Stimulated activated CD8-positive, alpha-beta memory T cell treated with anti-CD3 and anti-CD28 coated beads, Interleukin-4, amount 100 ng/mL, for 48 hours (primary cell): ENCODE measurements around the gene CFAP97D2.
A peak's percentile ranks its signal among the peaks of the same experiment; 100 is the strongest.

Source experiments
- DNase-seq: peaks from one replicate; pipeline ENCODE4 v3.0.0-alpha.2; 2020

Gene CFAP97D2

DNA sequence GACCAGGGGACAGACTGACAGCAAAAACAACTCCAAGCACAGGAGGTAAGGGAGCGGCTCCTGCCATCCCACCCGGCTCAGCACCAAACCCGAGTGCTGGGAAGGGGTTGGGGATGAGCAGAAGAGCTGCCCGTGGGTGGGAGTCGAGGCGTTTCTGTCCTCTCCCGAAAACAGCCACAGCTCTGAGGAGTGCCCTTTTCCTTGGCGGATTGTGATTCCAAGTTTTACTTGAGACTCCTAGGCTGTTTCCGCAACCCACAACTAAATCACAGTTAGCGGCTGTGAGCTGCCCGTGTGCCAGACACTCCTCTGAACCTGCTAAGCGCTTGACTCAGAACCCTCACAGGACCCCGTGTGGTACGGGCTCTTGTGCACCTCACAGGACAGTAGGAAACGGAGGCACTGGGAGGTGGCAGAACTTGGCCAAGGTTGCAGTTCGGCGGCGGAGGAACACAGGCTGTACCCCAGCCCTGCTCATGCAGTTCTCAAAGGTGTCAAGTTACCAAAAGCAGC lies 21.4 kb downstream of the CFAP97D2 start:
- DNase-seq, result no peak

DNA sequence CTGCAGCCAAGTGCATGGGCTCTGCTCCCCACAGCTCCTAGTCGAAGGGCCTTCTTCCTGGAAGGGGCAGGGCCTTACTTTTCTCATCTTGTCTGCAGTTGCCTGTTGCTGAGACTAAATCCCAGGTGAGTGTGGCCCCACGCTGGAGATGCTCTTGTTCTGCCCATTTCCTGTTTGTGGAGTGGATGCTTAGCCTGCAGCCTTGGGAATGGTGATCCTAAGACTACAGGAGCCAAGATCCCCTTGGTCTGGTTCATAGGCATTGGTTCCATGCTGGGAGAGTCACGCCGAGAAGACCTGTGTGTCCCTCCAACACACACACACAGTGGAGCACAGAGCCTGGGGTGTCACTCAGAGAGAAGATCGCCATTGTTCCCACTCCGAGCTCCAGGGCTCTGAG lies 23.5 kb downstream of the CFAP97D2 start:
- DNase-seq, result no peak

DNA sequence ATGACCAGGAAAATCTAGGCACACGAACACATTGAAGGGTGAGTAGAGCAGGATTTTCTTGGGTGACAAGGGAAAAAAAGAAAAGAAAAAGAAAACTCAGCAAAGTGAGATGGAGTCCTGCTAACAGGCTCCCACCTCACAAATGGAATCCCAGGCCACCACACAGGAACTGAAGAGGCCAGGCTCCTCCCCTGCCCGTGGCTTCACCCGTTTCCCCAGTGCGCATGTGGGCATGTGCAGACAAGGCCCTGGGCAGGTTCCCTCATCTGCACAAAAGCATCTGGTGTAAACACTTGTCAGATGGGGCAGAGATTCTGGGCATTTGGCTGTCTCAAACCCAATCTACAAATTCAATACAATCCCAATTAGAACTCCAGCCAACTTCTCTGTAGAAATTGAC lies 24.5 kb downstream of the CFAP97D2 start:
- peak; percentile 46 for DNase-seq

DNA sequence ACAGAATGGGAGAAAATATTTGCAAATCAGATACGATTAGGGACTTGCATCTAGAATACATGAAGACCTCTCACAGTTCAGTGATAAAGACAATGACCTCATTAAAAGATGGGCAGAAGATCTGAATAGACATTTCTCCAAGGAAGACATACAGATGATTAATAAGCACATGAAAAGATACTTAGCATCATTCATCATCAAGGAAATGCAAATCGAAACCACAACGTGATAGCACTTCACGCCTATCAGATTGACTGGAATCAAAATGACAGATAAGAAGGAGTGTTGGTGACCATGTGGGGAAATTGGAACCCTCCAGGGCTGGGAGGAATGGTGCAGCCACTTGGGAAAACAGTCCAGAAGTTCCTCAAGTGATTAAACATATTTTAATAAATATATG lies 25.8 kb downstream of the CFAP97D2 start:
- no peak for DNase-seq

DNA sequence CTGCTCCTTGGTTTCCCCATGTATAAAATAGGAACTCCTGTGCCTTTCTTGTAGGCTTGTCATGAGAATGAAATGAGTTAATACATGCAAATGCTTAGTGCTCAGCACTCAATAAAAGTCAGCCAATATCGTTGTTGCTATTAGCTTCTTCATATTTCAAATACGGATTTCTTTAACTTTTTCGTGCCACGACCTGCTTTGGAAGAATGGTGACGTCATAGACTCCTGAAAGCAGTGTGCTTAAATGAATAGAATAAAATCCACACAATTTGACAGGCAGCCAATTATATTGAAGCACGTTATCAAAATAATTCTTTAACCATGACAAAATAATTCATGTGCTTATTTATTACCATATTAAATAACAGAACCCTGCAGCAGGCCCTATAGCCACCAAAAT lies 29.1 kb downstream of the CFAP97D2 start:
- DNase-seq, result no peak

DNA sequence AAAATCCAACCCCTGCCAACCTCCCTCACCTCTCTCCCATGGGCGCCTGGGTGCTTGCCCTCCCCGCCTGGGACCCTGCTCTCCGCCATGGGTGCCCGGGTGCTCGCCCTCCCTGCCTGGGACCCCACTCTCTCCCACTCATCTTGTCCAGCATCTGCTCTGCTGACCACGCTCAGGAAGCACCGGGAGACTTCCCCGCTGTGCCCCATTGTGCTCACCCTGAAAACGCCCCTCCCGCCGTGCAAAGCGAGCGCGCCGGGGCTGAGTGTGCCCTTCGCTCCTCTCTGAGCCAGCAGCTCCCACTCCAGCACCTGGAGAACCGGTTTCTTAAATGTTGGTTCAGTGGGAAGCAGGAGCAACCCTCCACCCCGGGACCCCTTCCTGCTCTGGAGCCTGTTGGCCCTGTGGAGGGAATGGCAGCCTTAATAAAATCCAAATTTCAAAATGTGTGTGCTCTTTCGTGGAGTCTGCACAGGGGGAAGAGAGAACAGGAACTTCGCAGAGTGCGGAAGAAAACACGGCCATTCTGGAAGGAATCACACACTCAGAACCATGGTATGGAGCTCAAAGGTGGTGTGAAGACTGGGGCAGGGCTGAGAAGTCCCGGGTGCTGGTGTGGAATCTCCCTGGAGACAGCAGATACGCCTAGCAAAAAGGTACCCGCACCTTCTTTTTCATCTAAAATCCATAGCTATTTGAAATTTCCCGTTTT lies 32.5 kb downstream of the CFAP97D2 start:
- DNase-seq, result no peak

DNA sequence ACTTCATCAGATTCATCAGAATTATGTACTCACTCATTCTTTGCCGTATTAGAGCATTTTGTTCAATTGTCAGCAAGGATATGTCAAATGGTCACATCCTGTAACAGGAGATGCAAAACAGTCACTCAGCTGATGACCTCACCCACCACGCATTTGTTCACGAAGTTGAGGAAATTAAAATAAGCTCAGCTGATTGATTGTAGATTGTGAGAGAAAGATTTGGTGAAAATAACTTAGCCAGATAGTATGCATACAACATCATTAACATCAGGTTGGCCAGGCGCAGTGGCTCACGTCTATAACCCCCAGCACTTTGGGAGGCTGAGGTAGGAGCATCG lies 33.1 kb downstream of the CFAP97D2 start:
- DNase-seq, result no peak

DNA sequence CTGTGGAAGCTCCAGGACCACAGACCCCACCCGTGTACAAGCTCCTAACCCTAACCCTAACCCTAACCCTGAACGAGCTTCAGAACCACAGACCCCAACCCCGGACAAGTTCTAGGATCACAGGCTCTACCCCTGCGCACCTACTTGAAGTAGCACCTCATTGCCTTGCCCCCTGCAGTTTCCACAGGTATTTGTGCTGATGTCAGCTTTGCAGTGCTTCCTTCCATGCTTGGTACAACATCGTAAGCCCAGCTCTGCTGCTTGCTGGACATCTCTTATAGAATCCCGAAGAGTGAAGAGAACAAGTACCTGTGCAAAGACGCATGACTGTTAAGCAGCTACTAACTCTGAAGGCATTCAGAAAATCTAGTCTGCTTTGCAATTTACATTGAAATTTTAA lies 34.9 kb downstream of the CFAP97D2 start:
- DNase-seq, result no peak

DNA sequence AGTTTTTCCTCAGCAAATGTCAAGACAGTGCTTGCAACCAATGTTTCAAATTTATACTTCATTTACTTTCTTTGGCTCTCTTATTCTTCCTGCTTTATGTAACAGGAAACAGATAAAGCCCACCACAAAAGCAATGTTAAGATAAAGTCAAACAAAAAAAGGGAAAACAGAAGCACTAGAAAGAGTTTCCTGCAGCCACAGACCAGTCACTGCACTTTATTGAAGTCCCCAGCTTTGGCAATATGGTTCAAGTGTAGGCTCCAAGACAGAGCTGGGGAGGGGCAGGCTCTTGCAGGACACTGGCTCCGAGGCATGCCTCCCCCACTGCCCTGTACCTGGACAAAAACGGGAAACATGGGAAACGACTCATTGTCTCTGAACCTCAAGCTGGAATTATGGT lies 40.3 kb downstream of the CFAP97D2 start:
- DNase-seq, result no peak

DNA sequence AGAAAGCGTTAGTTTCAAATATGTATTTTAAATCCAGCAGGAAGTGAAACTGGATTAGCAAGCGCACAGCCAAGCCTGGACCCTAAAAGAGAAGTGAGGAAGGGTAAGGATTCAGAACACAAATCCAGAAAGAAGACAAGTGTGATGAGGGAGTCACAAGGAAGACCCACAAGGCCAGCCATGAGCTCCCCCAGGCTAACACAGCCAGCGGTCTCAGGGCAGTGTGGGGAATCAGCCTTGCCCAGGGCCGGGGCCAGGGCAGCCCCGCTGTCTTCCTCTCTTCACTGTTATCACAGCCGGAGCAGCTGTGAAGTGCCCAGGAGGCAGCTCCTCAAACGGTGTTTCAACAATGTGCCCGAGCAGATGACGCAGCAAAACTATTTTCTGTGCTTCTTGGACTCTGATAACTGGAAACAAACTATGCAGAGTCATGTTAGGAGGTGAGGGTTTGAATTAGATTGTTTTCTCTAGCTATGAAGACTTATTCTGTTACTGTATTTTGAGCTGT lies 43.5 kb downstream of the CFAP97D2 start:
- no peak for DNase-seq

DNA sequence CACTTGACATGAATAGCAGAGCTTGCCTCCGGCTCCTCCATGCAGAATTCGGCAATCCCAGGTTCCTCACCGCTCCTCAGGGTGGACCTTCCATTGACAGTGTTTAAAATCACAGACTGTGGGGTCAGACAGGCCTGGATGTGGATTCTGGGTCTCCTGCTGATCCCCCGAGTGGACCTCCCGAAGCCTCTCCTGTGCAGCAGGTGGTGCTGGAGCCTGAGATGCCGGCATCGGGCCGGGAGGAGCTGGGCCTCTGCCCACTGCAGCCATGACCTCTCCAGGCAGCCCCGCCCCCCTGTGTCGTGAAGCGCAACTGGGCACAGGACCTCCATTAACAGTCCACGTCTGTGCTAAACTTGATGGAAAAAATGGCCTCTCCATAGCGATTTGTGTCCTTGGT lies 45.1 kb downstream of the CFAP97D2 start:
- no peak for DNase-seq

DNA sequence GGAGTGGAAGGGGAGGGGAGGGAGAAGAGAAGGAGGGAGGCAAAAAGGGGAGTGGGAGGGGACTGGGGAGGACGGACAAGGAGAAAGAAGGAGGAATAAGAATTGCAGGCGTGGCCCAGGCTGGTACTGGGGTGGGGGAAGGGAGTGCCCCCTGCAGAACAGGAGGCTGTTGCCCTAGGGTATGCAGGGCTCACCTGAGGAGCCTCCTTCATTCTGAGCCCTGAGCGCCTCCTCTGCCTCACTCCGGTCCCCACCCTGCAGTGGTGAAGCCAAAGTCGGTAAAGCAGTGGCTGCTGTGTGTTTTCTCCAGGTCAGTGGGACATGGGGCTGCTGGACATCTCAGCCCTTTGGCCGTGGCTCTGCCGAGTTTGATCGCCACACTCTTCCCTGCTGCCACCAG lies 46.6 kb downstream of the CFAP97D2 start:
- no peak for DNase-seq

DNA sequence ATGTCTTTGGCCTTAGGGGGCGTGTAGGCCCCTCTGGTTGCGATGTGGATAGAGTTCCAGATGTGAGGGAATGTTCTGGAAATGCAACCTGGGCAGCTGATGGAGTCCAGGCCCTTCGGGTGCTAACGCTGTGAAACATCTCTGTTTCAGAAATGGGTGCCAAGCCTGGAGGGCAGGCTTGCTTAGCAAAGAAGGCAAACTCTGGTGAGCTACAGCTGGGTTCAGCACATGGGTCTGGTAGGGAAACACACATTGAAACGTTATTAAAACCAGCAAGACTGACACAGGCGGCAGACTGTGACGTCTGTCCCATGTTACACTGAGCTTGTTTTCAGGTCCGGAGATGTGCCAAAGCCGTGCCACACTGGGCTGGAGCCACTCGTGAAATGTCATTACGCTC lies 47.0 kb downstream of the CFAP97D2 start:
- no peak for DNase-seq

DNA sequence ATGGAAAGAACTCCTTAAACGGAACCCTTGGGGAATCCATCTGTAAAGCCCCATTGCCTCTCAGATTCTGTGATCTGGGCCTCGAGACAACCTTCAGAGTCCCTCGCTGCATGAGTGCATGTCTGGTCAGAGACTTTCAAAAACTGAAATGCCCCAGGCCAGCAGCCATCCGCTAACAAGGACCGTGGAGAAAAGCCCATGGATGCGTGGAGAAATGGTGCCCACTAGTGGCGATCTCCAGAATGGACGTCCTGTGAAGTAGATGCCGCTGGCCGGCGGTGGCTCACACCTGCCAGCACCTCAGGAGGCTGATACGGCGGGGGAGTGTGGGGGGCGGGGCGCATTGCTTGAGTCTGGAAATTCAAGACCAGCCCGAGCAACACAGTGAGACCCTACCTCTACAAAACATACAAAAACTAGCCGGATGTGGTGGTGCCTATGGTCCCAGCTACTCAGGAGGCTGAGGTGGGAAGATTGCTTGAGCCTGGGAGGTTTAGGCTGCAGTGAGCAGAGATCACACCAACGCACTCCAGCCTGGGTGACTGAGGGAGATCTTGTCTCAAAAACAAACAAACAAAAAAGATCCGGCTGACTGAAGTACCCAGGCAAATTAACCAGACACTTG lies 47.8 kb downstream of the CFAP97D2 start:
- peak; percentile 94 for DNase-seq

DNA sequence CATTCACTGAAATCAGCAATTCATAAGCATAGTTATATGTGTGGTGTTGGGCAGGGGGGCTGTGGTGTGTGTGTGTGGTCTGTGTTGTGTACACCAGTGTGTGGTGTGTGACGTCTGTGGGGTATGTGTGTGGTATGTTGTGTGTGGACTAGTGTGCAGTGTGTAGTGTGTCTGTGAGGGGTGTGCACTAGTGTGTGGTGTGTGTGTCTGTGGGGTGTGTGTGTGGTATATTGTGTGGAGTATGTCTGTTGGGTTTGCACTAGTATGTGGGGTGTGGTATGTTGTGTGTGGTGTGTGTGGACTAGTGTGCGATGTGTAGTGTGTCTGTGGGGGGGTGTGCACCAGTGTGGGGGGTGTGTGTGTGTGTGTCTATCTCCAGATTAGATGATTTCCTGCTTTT lies 48.5 kb downstream of the CFAP97D2 start:
- DNase-seq, result no peak

DNA sequence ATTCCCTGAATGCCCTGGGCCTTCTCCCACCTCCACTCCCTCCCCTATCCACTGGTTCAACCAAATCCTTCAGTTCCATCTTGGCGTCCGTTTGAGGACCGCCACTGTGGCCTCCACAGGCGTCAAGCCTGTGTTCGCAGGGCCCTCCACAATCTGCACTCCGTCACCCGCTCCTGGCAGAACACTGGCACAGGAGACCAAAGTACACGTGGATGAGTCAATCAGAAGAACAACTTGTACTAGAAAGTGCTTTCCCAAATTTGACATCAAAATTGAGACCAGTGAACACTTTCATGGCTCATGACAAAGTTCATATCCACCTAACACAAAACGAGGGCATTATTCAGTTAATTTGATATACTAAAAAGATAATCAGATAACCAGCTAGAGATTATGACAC lies 49.1 kb downstream of the CFAP97D2 start:
- no peak for DNase-seq

DNA sequence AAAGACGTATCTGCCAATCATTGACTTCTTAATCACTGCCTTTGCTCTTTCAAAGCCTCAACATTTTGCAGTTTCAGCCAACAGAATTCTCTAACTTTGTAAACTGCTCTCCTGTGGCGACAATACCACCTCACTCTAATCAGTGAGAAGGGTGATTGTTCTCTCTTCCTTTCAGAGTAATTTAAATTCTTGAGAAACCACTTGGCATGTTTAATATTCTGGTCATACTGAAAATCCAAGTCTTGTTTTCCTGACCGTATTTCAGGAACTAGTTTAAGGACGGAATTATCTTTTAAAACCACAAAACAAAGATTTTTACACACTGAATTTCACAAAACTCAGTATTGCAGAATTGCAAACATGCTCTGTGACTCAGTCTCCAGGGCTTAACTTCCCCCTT lies 50.4 kb downstream of the CFAP97D2 start:
- DNase-seq, result no peak

DNA sequence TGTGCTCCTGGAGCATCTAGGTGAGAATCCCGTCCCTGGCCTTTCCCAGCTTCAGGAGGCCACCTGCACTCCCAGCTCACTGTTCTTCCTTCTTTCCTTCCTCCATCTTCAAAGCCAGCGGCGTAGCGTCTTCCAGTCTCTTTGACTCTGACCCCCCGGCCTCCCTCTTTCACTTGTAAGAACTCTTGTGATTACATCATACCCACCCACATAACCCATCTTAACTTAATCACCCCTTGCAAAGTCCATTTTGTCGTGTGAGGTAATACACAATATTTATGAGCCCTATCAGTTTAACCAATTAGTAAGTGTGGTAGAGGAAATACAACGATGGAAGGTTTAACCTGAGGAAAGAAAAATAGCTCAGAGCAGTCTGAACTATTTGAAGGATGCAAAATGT lies 51.1 kb downstream of the CFAP97D2 start:
- DNase-seq, result no peak

DNA sequence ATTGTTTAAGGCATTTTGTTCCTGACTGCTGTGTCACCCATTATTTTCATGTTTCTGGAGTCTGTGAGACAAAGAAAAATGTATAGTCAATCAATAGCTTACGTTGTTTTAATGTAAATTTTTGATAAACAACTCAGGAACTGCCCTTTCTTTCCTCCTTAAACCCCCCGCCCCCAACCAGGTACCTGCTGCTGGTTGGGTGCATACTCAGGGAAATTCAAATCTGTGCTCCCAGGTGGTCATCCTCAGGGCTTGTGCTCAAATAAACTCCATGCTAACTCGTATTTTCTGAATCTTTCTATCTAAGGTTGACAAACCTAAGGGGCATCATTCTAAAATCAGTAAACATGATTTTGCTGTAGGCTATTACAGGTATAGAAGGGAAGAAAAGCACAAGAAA lies 51.5 kb downstream of the CFAP97D2 start:
- DNase-seq, result no peak

DNA sequence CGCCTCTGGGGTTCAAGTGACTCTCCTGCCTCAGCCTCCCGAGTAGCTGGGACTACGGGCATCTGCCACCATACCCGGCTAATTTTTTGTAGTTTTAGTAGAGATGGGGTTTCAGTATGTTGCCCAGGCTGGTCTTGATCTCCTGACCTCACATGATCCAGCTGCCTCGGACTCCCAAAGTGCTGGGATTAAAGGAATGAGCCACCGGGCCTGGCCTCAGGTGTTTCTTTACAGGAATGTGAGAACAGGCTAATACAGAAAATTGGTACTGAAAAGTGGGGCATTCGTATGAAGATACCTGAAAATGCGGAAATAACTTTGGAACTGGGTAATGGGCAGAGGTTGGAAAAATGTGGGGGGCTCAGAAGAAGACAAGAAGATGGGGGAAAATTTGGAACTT lies 52.8 kb downstream of the CFAP97D2 start:
- no peak for DNase-seq

DNA sequence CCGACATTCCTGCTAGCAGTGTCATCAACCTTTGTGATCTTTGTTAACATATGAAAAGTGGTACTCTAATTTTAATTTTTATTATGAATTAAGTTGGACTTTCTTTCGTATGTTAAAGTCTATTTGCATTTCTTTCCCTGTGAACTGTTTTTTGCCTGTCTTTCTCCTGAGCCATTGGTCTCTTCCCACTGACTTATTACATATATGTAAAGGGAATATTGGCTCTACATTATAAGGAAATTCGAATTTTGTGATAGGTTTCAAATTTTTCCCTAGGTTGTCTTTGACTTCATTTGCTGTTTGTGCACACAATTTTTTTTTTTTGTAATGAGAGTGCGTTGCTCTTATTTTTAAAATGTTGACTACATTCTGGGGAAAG lies 55.2 kb downstream of the CFAP97D2 start:
- no peak for DNase-seq

DNA sequence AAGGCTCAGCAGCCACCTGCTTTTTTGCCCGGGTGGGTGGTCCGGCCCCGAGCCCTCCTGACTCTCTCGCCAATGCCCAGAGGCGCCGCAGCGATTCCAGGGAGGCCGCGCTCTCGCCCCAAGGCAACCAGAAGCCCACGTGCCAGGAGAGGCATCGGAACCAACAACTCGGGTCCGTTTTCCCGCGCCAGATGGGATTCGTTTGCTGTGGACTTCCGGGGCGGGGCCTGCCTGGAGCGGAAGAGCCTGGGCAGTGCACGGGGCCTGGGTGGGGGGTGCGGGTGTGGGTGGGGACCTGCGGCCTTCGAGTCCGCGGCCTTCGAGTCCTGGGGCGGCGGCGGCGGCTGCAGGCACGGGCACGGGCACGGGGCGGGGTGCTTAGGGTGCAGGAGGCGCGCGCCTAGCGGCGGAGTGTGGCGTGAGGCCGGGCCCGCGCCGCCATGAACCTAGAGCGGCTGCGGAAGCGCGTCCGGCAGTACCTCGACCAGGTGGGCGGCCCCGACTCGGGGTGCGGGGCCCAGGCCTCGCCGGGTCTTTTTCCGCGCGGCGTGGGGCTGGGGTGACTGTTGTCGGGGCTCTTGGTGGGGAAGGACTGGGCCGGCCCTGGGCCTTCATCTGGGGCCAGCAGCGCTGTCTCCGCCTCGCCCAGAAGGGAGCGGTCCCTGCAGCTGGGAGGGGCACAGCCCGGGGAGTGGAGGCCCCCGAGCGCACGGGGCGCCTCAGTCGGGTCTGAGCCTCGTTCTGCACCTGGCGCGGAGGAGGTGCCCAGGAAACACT lies 55.8 kb downstream of the CFAP97D2 start, which contains the start of gene CDC16:
Gene CDC16 (plus strand): TSS at position 253 of the 777 bp plus-strand sequence. CDS start 188 bp downstream, at position 441.
- peak; percentile 92 for DNase-seq

DNA sequence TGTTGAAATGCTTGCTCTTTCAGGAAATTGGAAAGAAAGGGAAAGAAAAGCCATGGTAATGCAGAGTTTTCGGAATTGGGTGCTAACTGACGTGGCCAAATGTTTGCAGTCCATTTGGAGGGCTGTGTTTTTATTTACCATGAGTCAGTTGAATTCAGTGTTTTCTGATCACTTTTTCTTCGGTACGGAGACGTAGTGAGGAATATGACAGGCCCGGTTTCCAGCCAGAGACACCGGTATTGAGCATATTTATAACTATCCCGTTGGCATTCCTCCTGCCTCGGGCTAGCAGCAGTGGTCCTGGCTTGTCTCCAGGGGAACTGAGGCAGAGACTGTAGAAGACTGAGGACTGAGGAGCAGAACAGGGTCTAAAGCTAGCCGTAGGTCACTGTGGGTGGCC lies 56.6 kb downstream of the CFAP97D2 start:
- DNase-seq, result no peak

DNA sequence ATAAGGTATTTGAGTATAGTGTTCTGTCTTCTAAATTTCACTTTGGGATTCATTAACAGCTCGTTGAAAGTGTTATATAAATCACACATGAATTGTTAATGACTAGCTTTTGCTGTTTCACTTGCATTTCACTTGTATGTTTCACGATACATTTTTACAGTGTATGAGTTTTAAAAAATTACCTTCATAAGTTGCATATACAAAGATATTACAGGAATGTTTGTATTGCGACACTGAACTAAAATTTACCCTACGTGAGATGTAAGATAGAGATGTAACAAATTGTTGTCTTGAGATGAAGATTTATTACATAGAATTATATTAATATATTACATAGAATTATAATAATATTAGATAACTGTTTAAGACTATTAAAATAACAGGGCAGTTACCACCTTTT lies 57.2 kb downstream of the CFAP97D2 start:
- no peak for DNase-seq
